Upper lobe of right lung (tissue), 1 donor: ENCODE results near the gene NDC1. TPM values are rescaled to one million over a fixed set of nuclear protein-coding genes. Genes with fewer than 3 reads are reported as not detected.

Source experiments
- ATAC-seq: fragments of 200-7000 bp; cut with Tn5 transposase; one replicate; pipeline ENCODE4 v1.9.1; 2020; ENCODE audit warnings: mild to moderate bottlenecking, moderate library complexity
- DNase-seq: peaks from one replicate; pipeline ENCODE4 v3.0.0-alpha.2; 2020
- H3K27ac ChIP-seq: fragments of 200-600 bp; one replicate; pipeline ENCODE4 v1.8.0; 2022
- H3K27me3 ChIP-seq: fragments of 200-600 bp; one replicate; pipeline ENCODE4 v1.8.0; 2022; ENCODE audit warnings: mild to moderate bottlenecking
- H3K36me3 ChIP-seq: fragments of 200-600 bp; one replicate; pipeline ENCODE4 v1.8.0; 2022
- H3K4me1 ChIP-seq: fragments of 200-600 bp; one replicate; pipeline ENCODE4 v1.8.0; 2022
- H3K4me3 ChIP-seq: fragments of 200-600 bp; one replicate; pipeline ENCODE4 v1.8.0; 2022; ENCODE audit warnings: mild to moderate bottlenecking
- H3K9me3 ChIP-seq: fragments of 200-600 bp; one replicate; pipeline ENCODE4 v1.8.0; 2022
- CTCF ChIP-seq: fragments of 200-600 bp; IDR thresholded peaks from one replicate; pipeline ENCODE4 v1.8.0; 2022; ENCODE audit warnings: antibody characterized with exemption
- intact Hi-C: fragments of 100-400 bp; cut with DNase I; formaldehyde crosslinking; loops from one replicate; pipeline ENCODE4 v1.11.0; 2022
- total RNA-seq: library from RNA; stranded (reverse); fragmentation: NEBNext Ultra II Directional; extraction: Animal tissue kit (Norgen Biotek cat#: 25700); gene quantifications from one replicate; pipeline ENCODE4 v1.2.1, GENCODE V29; 2021
- donor health status: DM: no; HTN: yes; CAD: no; lungs with severe emphysema.

The NDC1 gene
- total RNA-seq, 1 donor from 2014 or later, result 7.7 TPM

- ATAC-seq (no peak), DNase-seq (no peak)
- no peaks in the 10 kb centered on the region for H3K9me3 ChIP-seq
- H3K4me3 ChIP-seq, result no peak overlapping the region
- H3K27me3 ChIP-seq, result no peaks in the 10 kb centered on the region
- H3K36me3 ChIP-seq, result peaks cover 52% of the 10 kb centered on the region
- no peak overlapping the region for H3K27ac ChIP-seq
- no peak for TF ChIP-seq CTCF
- intact Hi-C loops, result no loop called here
- H3K4me1 ChIP-seq, result no peaks in the 10 kb centered on the region
These were observed 13.6 kb upstream of the NDC1 start for GRCh38 chr1:53851571-53852285.

- H3K4me3 ChIP-seq, result no peak overlapping the region
- no peak for TF ChIP-seq CTCF
- DNase-seq (no peak), ATAC-seq (no peak)
- no peak overlapping the region for H3K27ac ChIP-seq
- H3K4me1 ChIP-seq, result no peaks in the 10 kb centered on the region
- no peaks in the 10 kb centered on the region for H3K9me3 ChIP-seq
- H3K36me3 ChIP-seq, result peaks cover 36% of the 10 kb centered on the region
- no peaks in the 10 kb centered on the region for H3K27me3 ChIP-seq
- intact Hi-C loops, result no loop called here
These were observed 12.1 kb upstream of the NDC1 start for GRCh38 chr1:53850082-53850673.

- intact Hi-C loops, result no loop called here
- no peak for ATAC-seq
- no peak overlapping the region for H3K27ac ChIP-seq
These were observed 9.9 kb upstream of the NDC1 start for GRCh38 chr1:53847980-53848379.

GRCh38 chr1:53842347-53842746 lies 4.3 kb upstream of the NDC1 start:
- ATAC-seq (no peak), DNase-seq (no peak)
- H3K27me3 ChIP-seq, result no peaks in the 10 kb centered on the region
- H3K9me3 ChIP-seq, result no peaks in the 10 kb centered on the region
- no peak overlapping the region for H3K4me3 ChIP-seq
- intact Hi-C loops, result no loop called here
- TF ChIP-seq CTCF, result no peak
- peaks cover under 1% of the 10 kb centered on the region for H3K4me1 ChIP-seq
- no peaks in the 10 kb centered on the region for H3K36me3 ChIP-seq
- no peak overlapping the region for H3K27ac ChIP-seq

More at GRCh38 chr1:53847980-53848379, 9.9 kb upstream of the NDC1 start:
- Histone ChIP-seq H3K4me1 (no peaks in the 10 kb centered on the region), H3K9me3 (no peaks in the 10 kb centered on the region), H3K4me3 (no peak overlapping the region), H3K27me3 (no peaks in the 10 kb centered on the region), H3K36me3 (peaks cover 14% of the 10 kb centered on the region)
- no peak for TF ChIP-seq CTCF
- no peak for DNase-seq

GRCh38 chr1:53838654-53838974 lies 518 bp upstream of the NDC1 start:
- Histone ChIP-seq H3K9me3 (no peaks in the 10 kb centered on the region), H3K27me3 (no peaks in the 10 kb centered on the region), H3K4me1 (peaks cover 10% of the 10 kb centered on the region), H3K4me3 (peak overlapping the region; percentile 84), H3K27ac (peak overlapping the region; percentile 98), H3K36me3 (no peaks in the 10 kb centered on the region)
- no peak for TF ChIP-seq CTCF
- intact Hi-C loops, result no loop called here
- DNase-seq (no peak), ATAC-seq (no peak)

- no peaks in the 10 kb centered on the region for H3K9me3 ChIP-seq
- no peak for ATAC-seq
These were observed 511 bp downstream of the NDC1 start for GRCh38 chr1:53837646-53837923.

More at GRCh38 chr1:53837646-53837923, 511 bp downstream of the NDC1 start:
- no peaks in the 10 kb centered on the region for H3K36me3 ChIP-seq
- H3K27ac ChIP-seq, result peak overlapping the region; percentile 98
- TF ChIP-seq CTCF, result no peak
- no peaks in the 10 kb centered on the region for H3K27me3 ChIP-seq
- peak overlapping the region; percentile 84 for H3K4me3 ChIP-seq
- DNase-seq, result no peak
- peaks cover 10% of the 10 kb centered on the region for H3K4me1 ChIP-seq
- intact Hi-C loops, result no loop called here
